HuH-7 (cell line): ENCODE measurements around the gene MFRP.

ENCODE experiments used
- DNase-seq: peaks from one replicate; pipeline ENCODE4 v3.0.0; 2011; ENCODE audit warnings: low spot score

MFRP gene

GRCh38 chr11:119373059-119373920, 26.8 kb upstream of the MFRP start:
- no peak for DNase-seq

- no peak for DNase-seq
These were observed 26.0 kb upstream of the MFRP start for GRCh38 chr11:119372260-119373058.

- DNase-seq, result no peak
These were observed 25.3 kb upstream of the MFRP start for GRCh38 chr11:119371778-119372182.

GRCh38 chr11:119371067-119371601, 24.6 kb upstream of the MFRP start:
- no peak for DNase-seq

- no peak for DNase-seq
These were observed 24.1 kb upstream of the MFRP start for GRCh38 chr11:119370486-119371046.

GRCh38 chr11:119369132-119369925, 22.8 kb upstream of the MFRP start:
- no peak for DNase-seq

GRCh38 chr11:119368121-119369034, 21.9 kb upstream of the MFRP start:
- peak; percentile 87 for DNase-seq

- DNase-seq, result no peak
These were observed 21.2 kb upstream of the MFRP start for GRCh38 chr11:119367661-119368120.

GRCh38 chr11:119366690-119367620, 20.4 kb upstream of the MFRP start:
- no peak for DNase-seq

GRCh38 chr11:119365071-119365591, 18.6 kb upstream of the MFRP start:
- no peak for DNase-seq

GRCh38 chr11:119363851-119364590, 17.5 kb upstream of the MFRP start:
- peak; percentile 80 for DNase-seq

- no peak for DNase-seq
These were observed 16.8 kb upstream of the MFRP start for GRCh38 chr11:119363081-119363850.

- DNase-seq, result no peak
These were observed 16.2 kb upstream of the MFRP start for GRCh38 chr11:119362741-119363080.

- no peak for DNase-seq
These were observed 15.6 kb upstream of the MFRP start for GRCh38 chr11:119361941-119362725.

GRCh38 chr11:119361056-119361787, 14.7 kb upstream of the MFRP start:
- no peak for DNase-seq
